GM11168 (cell line): ENCODE results near the gene FAM20C.

ENCODE experiments used
- in situ Hi-C: fragments of 300-500 bp; cut with MboI; formaldehyde crosslinking; loops from one replicate; pipeline ENCODE4 v1.12.0; 2022; ENCODE audit warnings: low sequenced_read_pairs; ENCODE audit not compliant: unreplicated experiment

FAM20C gene

GRCh38 chr7:188727-189500, 3.5 kb upstream of the FAM20C start:
- in situ Hi-C loops, result no loop called here

- in situ Hi-C loops, result no loop called here
These were observed 2.7 kb upstream of the FAM20C start for GRCh38 chr7:189719-190118.

GRCh38 chr7:190196-190595, 2.2 kb upstream of the FAM20C start:
- in situ Hi-C loops, result no loop called here

GRCh38 chr7:191105-191980, 1.0 kb upstream of the FAM20C start:
- in situ Hi-C loops, result no loop called here

GRCh38 chr7:192701-193480, 520 bp downstream of the FAM20C start:
- in situ Hi-C loops, result no loop called here

- in situ Hi-C loops, result no loop called here
These were observed 1.3 kb downstream of the FAM20C start for GRCh38 chr7:193481-194251.

- in situ Hi-C loops, result no loop called here
These were observed 2.1 kb downstream of the FAM20C start for GRCh38 chr7:194252-195009.

GRCh38 chr7:195010-195829, 2.8 kb downstream of the FAM20C start:
- in situ Hi-C loops, result no loop called here

GRCh38 chr7:195830-196128, 3.4 kb downstream of the FAM20C start:
- in situ Hi-C loops, result no loop called here

- in situ Hi-C loops, result no loop called here
These were observed 3.9 kb downstream of the FAM20C start for GRCh38 chr7:196283-196682.

GRCh38 chr7:196778-197321, 4.5 kb downstream of the FAM20C start:
- in situ Hi-C loops, result no loop called here

GRCh38 chr7:197413-198335, 5.3 kb downstream of the FAM20C start:
- in situ Hi-C loops, result no loop called here

GRCh38 chr7:199483-200249, 7.3 kb downstream of the FAM20C start:
- in situ Hi-C loops, result no loop called here

- in situ Hi-C loops, result no loop called here
These were observed 7.9 kb downstream of the FAM20C start for GRCh38 chr7:200290-200689.

- in situ Hi-C loops, result no loop called here
These were observed 8.3 kb downstream of the FAM20C start for GRCh38 chr7:200704-201103.

GRCh38 chr7:204326-204725, 12.0 kb downstream of the FAM20C start:
- in situ Hi-C loops, result no loop called here
